ENCODE measurements around the gene GLRX2.
"Not testable (repeated sequence)": the region's sequence is repeated elsewhere in the genome, so short reads cannot be mapped to it uniquely, and the experiment has no call there.

The GLRX2 gene

GRCh38 chr1:193062698-193063463 is 42.3 kb downstream of the GLRX2 start:
- no peak for DNase-seq

GRCh38 chr1:193060938-193061337 is 44.3 kb downstream of the GLRX2 start:
- no peak for DNase-seq

- no peak for DNase-seq
Measured at GRCh38 chr1:193060406-193060805, 44.8 kb downstream of the GLRX2 start.

GRCh38 chr1:193060115-193060403 is 45.2 kb downstream of the GLRX2 start:
- DNase-seq, result no peak

GRCh38 chr1:193059282-193060114 is 45.7 kb downstream of the GLRX2 start, which contains the start of the genes RO60 and UCHL5:
Gene RO60, plus strand, starts transcription at chr1:193059612. Its CDS starts 9,443 bp downstream, at chr1:193069055.
Gene UCHL5, minus strand, starts transcription at chr1:193059360. Its CDS starts 100 bp downstream, at chr1:193059260.
- DNase-seq, result peak; percentile 94

GRCh38 chr1:193058529-193059281 is 46.5 kb downstream of the GLRX2 start:
- DNase-seq, result no peak

- no peak for DNase-seq
Measured at GRCh38 chr1:193054169-193054675, 51.0 kb downstream of the GLRX2 start.

GRCh38 chr1:193048913-193049312 is 56.3 kb downstream of the GLRX2 start:
- not testable (repeated sequence) for DNase-seq
